SK-N-MC (cell line): ENCODE data around the gene TCEAL8.
"Not testable (repeated sequence)": the region's sequence is repeated elsewhere in the genome, so short reads cannot be mapped to it uniquely, and the experiment has no call there.

Experiments used
- DNase-seq: peaks from one replicate; pipeline ENCODE4 v3.0.0-alpha.2; 2011; ENCODE audit warnings: low read depth, low spot score
- H3K27ac ChIP-seq: fragments of 200-600 bp; sonication (generic); 2 replicates; pipeline ENCODE4 v1.5.1; 2016; ENCODE audit warnings: mixed run types
- H3K36me3 ChIP-seq: fragments of 200-600 bp; sonication (generic); 2 replicates; pipeline ENCODE4 v1.6.1; 2017; ENCODE audit warnings: antibody characterized with exemption, low read length, mixed read lengths; ENCODE audit not compliant: insufficient read depth
- H3K4me3 ChIP-seq: fragments of 200-600 bp; sonication (generic); 2 replicates; pipeline ENCODE4 v1.5.1; 2016
- H3K9ac ChIP-seq: fragments of 200-600 bp; sonication (generic); 2 replicates; pipeline ENCODE4 v1.8.0; 2017; ENCODE audit warnings: mixed run types, mixed read lengths; ENCODE audit not compliant: insufficient read length
- H3K9me3 ChIP-seq: fragments of 200-600 bp; sonication (generic); 2 replicates; pipeline ENCODE4 v1.6.1; 2017; ENCODE audit warnings: low read depth, mild to moderate bottlenecking, antibody characterized with exemption, low read length, moderate library complexity, mixed read lengths
- EZH2 ChIP-seq: fragments of 200-600 bp; sonication (generic); IDR thresholded peaks from one replicate; pipeline ENCODE4 v1.6.1; 2017; ENCODE audit warnings: antibody characterized with exemption
- FOXP2 ChIP-seq: optimal IDR thresholded peaks from 2 replicates; pipeline ENCODE3; 2011; ENCODE audit warnings: mild to moderate bottlenecking, moderate library complexity; ENCODE audit not compliant: insufficient read depth; ENCODE audit errors: extremely low read length, control extremely low read depth
- POLR2AphosphoS5 ChIP-seq: IDR thresholded peaks from 2 replicates; pipeline ENCODE4 v1.6.1; 2012; ENCODE audit warnings: mild to moderate bottlenecking, low read depth, low read length, borderline replicate concordance

The TCEAL8 gene

DNA sequence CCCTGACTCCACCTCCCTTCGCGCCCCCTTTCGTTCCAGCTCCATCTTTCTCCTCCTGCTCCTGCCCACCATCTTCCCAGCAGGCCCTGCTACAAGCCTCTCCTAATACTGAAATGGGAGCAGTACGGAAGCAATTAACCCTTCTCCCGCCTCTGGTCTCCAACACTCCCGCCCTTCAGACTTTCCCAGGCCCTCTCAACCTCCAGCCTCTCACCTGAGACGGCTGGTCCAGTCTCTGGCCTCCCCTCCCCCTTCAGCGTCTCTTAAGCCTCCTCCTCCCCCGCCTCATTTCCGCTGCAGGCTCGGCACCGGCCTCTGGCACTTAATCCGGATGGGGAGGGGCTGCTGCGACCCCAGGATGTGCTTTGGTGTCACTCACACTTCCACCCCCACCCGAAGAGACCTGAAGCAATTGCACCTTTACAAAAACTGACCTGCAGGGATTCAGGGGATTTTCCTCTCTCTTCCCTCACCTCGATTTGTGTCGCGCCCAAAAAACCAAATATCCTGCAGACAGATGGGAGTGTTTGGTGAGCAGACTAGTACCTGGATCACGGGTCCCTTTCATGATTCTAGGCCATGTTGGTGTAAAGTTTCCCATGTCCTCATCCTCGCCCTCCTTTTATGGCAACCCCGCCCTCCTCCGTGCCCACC is 657 bp downstream of the TCEAL8 start:
- Histone ChIP-seq H3K27ac (peak overlapping the region; percentile 58), H3K9me3 (no peaks in the 10 kb centered on the region), H3K4me3 (peak overlapping the region; percentile 87), H3K9ac (peak overlapping the region; percentile 88), H3K36me3 (0 out of 2 replicates have a peak, but pooled peaks cover 3% of the 10 kb centered on the region)
- DNase-seq: no peak
- no peak for TF ChIP-seq EZH2
- TF ChIP-seq FOXP2: no peak
- no peak for TF ChIP-seq POLR2AphosphoS5

DNA sequence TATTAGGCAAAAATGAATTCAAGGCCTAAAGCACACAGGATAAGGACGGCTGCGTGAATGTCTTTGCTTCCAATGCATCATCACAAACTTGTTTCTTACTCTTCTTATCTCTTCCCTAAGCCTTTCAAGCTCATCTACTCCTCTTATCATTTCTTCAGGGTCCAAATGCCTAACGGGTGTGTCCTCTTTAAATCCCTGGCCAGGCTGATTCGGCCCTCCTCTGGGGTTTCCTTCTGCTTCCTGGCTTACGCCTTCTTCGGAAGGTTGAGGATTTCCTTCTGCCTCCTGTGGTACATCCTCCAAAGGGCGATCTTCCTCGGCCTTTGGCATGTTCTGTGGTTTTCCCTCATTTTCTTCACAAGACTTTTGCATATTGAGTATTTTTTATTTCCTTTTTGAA is 1.3 kb downstream of the TCEAL8 start:
- H3K27ac ChIP-seq: no peak overlapping the region
- peak overlapping the region; percentile 87 for H3K4me3 ChIP-seq

GRCh38 chrX:103250977-103251376 is 4.0 kb downstream of the TCEAL8 start:
- no peak overlapping the region for H3K4me3 ChIP-seq
- TF ChIP-seq EZH2: no peak
- no peak for TF ChIP-seq POLR2AphosphoS5
- TF ChIP-seq FOXP2: no peak
- H3K9me3 ChIP-seq: no peaks in the 10 kb centered on the region
- no peak overlapping the region for H3K9ac ChIP-seq
- no peak overlapping the region for H3K27ac ChIP-seq
- 0 out of 2 replicates have a peak, but pooled peaks cover 3% of the 10 kb centered on the region for H3K36me3 ChIP-seq
- no peak for DNase-seq

More for the DNA sequence above, 1.3 kb downstream of the TCEAL8 start:
- TF ChIP-seq POLR2AphosphoS5 (no peak), EZH2 (no peak)
- H3K36me3 ChIP-seq: 0 out of 2 replicates have a peak, but pooled peaks cover 3% of the 10 kb centered on the region
- H3K9me3 ChIP-seq: no peaks in the 10 kb centered on the region
- no peak overlapping the region for H3K9ac ChIP-seq
- DNase-seq: no peak

- no peaks in the 10 kb centered on the region for H3K9me3 ChIP-seq
- TF ChIP-seq POLR2AphosphoS5 (no peak), FOXP2 (no peak), EZH2 (no peak)
- H3K4me3 ChIP-seq: no peak overlapping the region
- no peak overlapping the region for H3K27ac ChIP-seq
- DNase-seq: no peak
- no peak overlapping the region for H3K9ac ChIP-seq
- H3K36me3 ChIP-seq: 0 out of 2 replicates have a peak, but pooled peaks cover 3% of the 10 kb centered on the region
These were observed 5.2 kb downstream of the TCEAL8 start for GRCh38 chrX:103249805-103250204.

DNA sequence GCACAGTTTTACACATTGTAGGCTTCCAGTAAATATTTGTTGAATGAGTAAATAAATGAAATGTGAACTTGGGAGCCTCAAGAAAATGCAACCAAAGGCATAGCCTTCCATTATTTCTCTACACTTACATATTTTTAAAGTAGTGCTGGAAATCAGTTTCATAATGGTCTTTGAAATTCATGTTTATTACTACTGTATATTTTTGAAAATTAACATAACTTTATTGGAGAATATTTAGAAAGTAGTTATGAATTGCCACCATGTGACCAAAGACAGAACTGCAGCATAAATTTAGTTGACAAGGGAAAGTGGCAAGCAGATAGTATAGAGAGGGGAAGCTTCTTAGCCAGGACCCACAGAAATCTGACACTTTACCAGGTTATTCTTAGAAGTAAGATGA is 6.4 kb downstream of the TCEAL8 start:
- DNase-seq: no peak

DNA sequence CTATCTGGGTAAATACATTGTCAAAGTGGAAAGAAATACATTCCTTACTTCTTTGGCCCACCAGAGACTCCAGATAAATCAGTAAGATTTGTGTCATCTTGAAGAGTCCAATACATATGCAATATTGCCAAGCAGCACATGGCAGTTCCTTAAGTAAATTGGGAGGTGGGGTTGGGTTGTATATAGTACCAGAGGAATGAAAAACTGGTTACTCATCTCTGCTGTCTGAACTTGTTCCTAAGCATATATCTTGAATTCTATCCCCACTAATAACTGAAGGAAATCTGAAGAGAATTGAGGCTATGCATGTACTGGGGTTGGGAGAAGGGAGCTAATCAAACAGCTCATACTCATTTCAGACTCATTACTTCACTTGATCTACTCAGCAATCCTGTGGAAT is 14.8 kb downstream of the TCEAL8 start:
- Histone ChIP-seq H3K4me3 (no peak overlapping the region), H3K27ac (no peak overlapping the region), H3K9me3 (no peaks in the 10 kb centered on the region), H3K9ac (no peak overlapping the region), H3K36me3 (no peaks in the 10 kb centered on the region)
- TF ChIP-seq EZH2 (no peak), POLR2AphosphoS5 (no peak), FOXP2 (no peak)
- DNase-seq: no peak

More for the DNA sequence above, 6.4 kb downstream of the TCEAL8 start:
- no peak overlapping the region for H3K27ac ChIP-seq
- no peak overlapping the region for H3K9ac ChIP-seq
- TF ChIP-seq FOXP2 (no peak), POLR2AphosphoS5 (no peak)
- H3K4me3 ChIP-seq: no peak overlapping the region
- H3K9me3 ChIP-seq: no peaks in the 10 kb centered on the region
- H3K36me3 ChIP-seq: 0 out of 2 replicates have a peak, but pooled peaks cover 3% of the 10 kb centered on the region

GRCh38 chrX:103236296-103236695 is 18.7 kb downstream of the TCEAL8 start:
- no peaks in the 10 kb centered on the region for H3K9me3 ChIP-seq
- DNase-seq: no peak
- no peak overlapping the region for H3K9ac ChIP-seq
- TF ChIP-seq POLR2AphosphoS5 (no peak), EZH2 (no peak)
- no peaks in the 10 kb centered on the region for H3K36me3 ChIP-seq
- H3K27ac ChIP-seq: peak overlapping the region; percentile 42; the same call in 1 of the 2 replicates
- no peak overlapping the region for H3K4me3 ChIP-seq

GRCh38 chrX:103235608-103236007 is 19.3 kb downstream of the TCEAL8 start:
- H3K4me3 ChIP-seq, H3K36me3 ChIP-seq, H3K9me3 ChIP-seq, DNase-seq, H3K9ac ChIP-seq: not testable (repeated sequence)
- H3K27ac ChIP-seq: peak overlapping the region; percentile 42; the same call in 1 of the 2 replicates

GRCh38 chrX:103234869-103235268 is 20.1 kb downstream of the TCEAL8 start:
- H3K4me3 ChIP-seq: no peak overlapping the region
- H3K36me3 ChIP-seq: no peaks in the 10 kb centered on the region
- H3K9ac ChIP-seq: no peak overlapping the region
- DNase-seq: no peak
- no peaks in the 10 kb centered on the region for H3K9me3 ChIP-seq
- H3K27ac ChIP-seq: no peak overlapping the region
- no peak for TF ChIP-seq POLR2AphosphoS5
- TF ChIP-seq EZH2: no peak
- no peak for TF ChIP-seq FOXP2

GRCh38 chrX:103233263-103233662 is 21.7 kb downstream of the TCEAL8 start:
- H3K9me3 ChIP-seq: no peaks in the 10 kb centered on the region
- H3K36me3 ChIP-seq: no peaks in the 10 kb centered on the region
- DNase-seq: no peak
- H3K4me3 ChIP-seq: no peak overlapping the region
- no peak overlapping the region for H3K9ac ChIP-seq
- no peak overlapping the region for H3K27ac ChIP-seq
- TF ChIP-seq EZH2 (no peak), POLR2AphosphoS5 (no peak), FOXP2 (no peak)

GRCh38 chrX:103225918-103226317 is 29.0 kb downstream of the TCEAL8 start:
- not testable (repeated sequence) for H3K9ac ChIP-seq, H3K27ac ChIP-seq, DNase-seq

More at GRCh38 chrX:103225918-103226317, 29.0 kb downstream of the TCEAL8 start:
- H3K9me3 ChIP-seq, H3K4me3 ChIP-seq, H3K36me3 ChIP-seq: not testable (repeated sequence)
